Trophoblast cell (in vitro differentiated cells and primary cell): Measurements from ENCODE around the gene MPST.

Experiments used
- DNase-seq, 2 donors: peaks; one replicate each; pipeline ENCODE4 v3.0.0-alpha.2; 2016
- H2AFZ ChIP-seq: 2 replicates; pipeline ENCODE4 v1.6.1; 2013; ENCODE audit warnings: low read length, moderate library complexity, mild to moderate bottlenecking; ENCODE audit not compliant: insufficient read depth, poor library complexity
- H2AK5ac ChIP-seq: 2 replicates; pipeline ENCODE4 v1.6.1; 2013; ENCODE audit warnings: mild to moderate bottlenecking, low read length
- H2BK120ac ChIP-seq: 2 replicates; pipeline ENCODE4 v1.6.1; 2013; ENCODE audit warnings: low read length, mild to moderate bottlenecking, moderate library complexity; ENCODE audit not compliant: insufficient read depth, poor library complexity
- H2BK12ac ChIP-seq: 2 replicates; pipeline ENCODE4 v1.6.1; 2013; ENCODE audit warnings: mild to moderate bottlenecking, low read length, moderate library complexity
- H2BK5ac ChIP-seq: 2 replicates; pipeline ENCODE4 v1.6.1; 2013; ENCODE audit warnings: low read length, low read depth, moderate library complexity, mild to moderate bottlenecking; ENCODE audit not compliant: poor library complexity
- H3K14ac ChIP-seq: 2 replicates; pipeline ENCODE4 v1.6.1; 2013; ENCODE audit warnings: mild to moderate bottlenecking, low read length
- H3K18ac ChIP-seq: 2 replicates; pipeline ENCODE4 v1.6.1; 2013; ENCODE audit warnings: mild to moderate bottlenecking, low read length
- H3K23ac ChIP-seq: 2 replicates; pipeline ENCODE4 v1.6.1; 2013; ENCODE audit warnings: low read length
- H3K27ac ChIP-seq: 2 replicates; pipeline ENCODE4 v1.5.1; 2013; ENCODE audit warnings: low read depth, mild to moderate bottlenecking, inconsistent platforms, low read length, moderate library complexity
- H3K27me3 ChIP-seq: 2 replicates; pipeline ENCODE4 v1.6.1; 2013; ENCODE audit warnings: inconsistent platforms, mild to moderate bottlenecking, low read length, moderate library complexity; ENCODE audit not compliant: insufficient read depth
- H3K36me3 ChIP-seq, 2 experiments: 1 replicate in 1 of 2; 2 replicates in 1 of 2; pipeline ENCODE4 v1.6.1; 2013; ENCODE audit warnings: low read length in 2 of 2, mild to moderate bottlenecking in 2 of 2, moderate library complexity in 1 of 2; ENCODE audit not compliant: insufficient read depth in 2 of 2, control insufficient read depth in 1 of 2
- H3K4ac ChIP-seq: 2 replicates; pipeline ENCODE4 v1.6.1; 2013; ENCODE audit warnings: low read depth, mild to moderate bottlenecking, low read length, moderate library complexity
- H3K4me1 ChIP-seq, 2 experiments: 1 replicate in 1 of 2; 2 replicates in 1 of 2; pipeline ENCODE4 v1.6.1; 2013; ENCODE audit warnings: low read length in 2 of 2, mild to moderate bottlenecking in 2 of 2, moderate library complexity in 1 of 2; ENCODE audit not compliant: insufficient read depth in 2 of 2, control insufficient read depth in 1 of 2
- H3K4me2 ChIP-seq: 2 replicates; pipeline ENCODE4 v1.6.1; 2013; ENCODE audit warnings: inconsistent platforms, mild to moderate bottlenecking, low read length, moderate library complexity
- H3K4me3 ChIP-seq: 2 replicates; pipeline ENCODE4 v1.5.1; 2013; ENCODE audit warnings: mild to moderate bottlenecking, low read depth, low read length, inconsistent platforms
- H3K79me1 ChIP-seq: one replicate; pipeline ENCODE4 v1.6.1; 2013; ENCODE audit warnings: low read length
- H3K79me2 ChIP-seq: 2 replicates; pipeline ENCODE4 v1.6.1; 2013; ENCODE audit warnings: low read length, mild to moderate bottlenecking; ENCODE audit not compliant: control insufficient read depth, insufficient read depth, poor library complexity
- H3K9ac ChIP-seq: 2 replicates; pipeline ENCODE4 v1.6.1; 2013; ENCODE audit warnings: mild to moderate bottlenecking, low read length
- H3K9me3 ChIP-seq: 2 replicates; pipeline ENCODE4 v1.6.1; 2013; ENCODE audit warnings: low read depth, mild to moderate bottlenecking, control low read depth, inconsistent platforms, low read length; ENCODE audit not compliant: insufficient read depth
- H4K12ac ChIP-seq: 2 replicates; pipeline ENCODE4 v1.6.1; 2013; ENCODE audit warnings: low read depth, mild to moderate bottlenecking, low read length, moderate library complexity
- H4K8ac ChIP-seq: 2 replicates; pipeline ENCODE4 v1.6.1; 2013; ENCODE audit warnings: low read depth, mild to moderate bottlenecking, low read length, moderate library complexity
- H4K91ac ChIP-seq: one replicate; pipeline ENCODE4 v1.6.1; 2013; ENCODE audit warnings: low read depth, mild to moderate bottlenecking, low read length, moderate library complexity
- WGBS: extraction: QIAGEN DNeasy Blood & Tissue Kit; methylation state at CpG from one replicate; pipeline ENCODE4 v1.1.7; 2013; ENCODE audit warnings: missing lambda C conversion rate; ENCODE audit not compliant: insufficient read length, insufficient coverage; ENCODE audit errors: extremely low coverage; 5-methylcytosine and 5-hydroxymethylcytosine counted together

MPST gene

DNA sequence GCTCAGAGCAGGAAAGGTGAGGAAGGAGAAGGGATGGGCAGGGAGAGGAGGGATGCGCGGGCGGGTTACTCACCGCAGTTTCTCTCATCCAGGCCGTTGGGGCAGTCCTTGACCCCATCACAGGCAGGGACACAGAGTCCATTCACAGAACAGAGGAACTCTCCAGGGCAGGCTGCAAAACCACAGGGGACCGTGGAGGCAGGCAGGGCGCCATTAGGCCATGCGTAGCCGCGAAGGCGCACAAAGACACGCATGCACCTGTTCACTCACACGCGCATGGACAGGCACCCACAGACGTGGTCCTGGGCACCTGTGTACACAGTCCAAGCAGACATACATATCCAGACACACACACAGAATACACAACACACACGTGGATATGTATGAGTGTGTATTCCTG, 55.0 kb downstream of the MPST start:
- H3K27me3 ChIP-seq: peaks cover 3% of the 10 kb centered on the region
- no peak overlapping the region for H3K18ac ChIP-seq
- no peak overlapping the region for H3K4ac ChIP-seq
- peaks cover 3% of the 10 kb centered on the region for H3K9me3 ChIP-seq
- no peak overlapping the region for H3K9ac ChIP-seq
- H4K8ac ChIP-seq: no peak overlapping the region
- H2BK120ac ChIP-seq: no peak overlapping the region
- DNase-seq: no peak
- H2AK5ac ChIP-seq: no peak overlapping the region
- H3K23ac ChIP-seq: no peak overlapping the region
- no peak overlapping the region for H3K14ac ChIP-seq
- H3K36me3 ChIP-seq: no peaks in the 10 kb centered on the region
- WGBS: no CpG with 5 or more reads among the region's 16 CpGs
- no peak overlapping the region for H3K27ac ChIP-seq
- H3K79me1 ChIP-seq: no peaks in the 10 kb centered on the region
- no peak overlapping the region for H3K4me2 ChIP-seq
- H3K4me3 ChIP-seq: no peak overlapping the region
- H2BK12ac ChIP-seq: no peak overlapping the region
- H2AFZ ChIP-seq: no peak overlapping the region
- no peak overlapping the region for H2BK5ac ChIP-seq
- H4K91ac ChIP-seq: no peak overlapping the region
- no peaks in the 10 kb centered on the region for H3K79me2 ChIP-seq
- H4K12ac ChIP-seq: no peak overlapping the region
- H3K4me1 ChIP-seq: peaks cover 4 to 5% of the 10 kb centered on the region in 2 experiments

DNA sequence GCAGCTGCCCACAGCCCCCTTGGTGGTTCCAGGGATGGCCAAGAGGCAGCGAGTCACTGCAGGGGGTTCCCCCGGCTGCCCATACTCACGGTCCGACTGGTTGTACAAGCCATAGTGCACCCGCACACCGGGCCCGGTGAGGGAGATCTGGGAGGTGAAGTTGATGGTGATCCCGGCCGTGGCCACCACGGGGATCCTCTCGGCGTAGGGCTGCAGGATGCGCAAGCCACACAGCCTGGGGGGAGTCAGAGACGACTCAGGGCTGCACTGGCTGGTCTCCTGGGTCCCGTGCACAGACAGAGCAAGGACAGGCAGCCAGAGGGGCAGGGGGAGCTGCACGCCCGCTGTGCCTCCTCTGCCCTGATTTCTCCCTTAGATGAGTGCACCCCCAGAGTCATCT, 55.5 kb downstream of the MPST start:
- H4K12ac ChIP-seq: no peak overlapping the region
- peaks cover 2% of the 10 kb centered on the region for H3K79me1 ChIP-seq
- H3K18ac ChIP-seq: no peak overlapping the region
- DNase-seq: no peak
- no peak overlapping the region for H3K4me3 ChIP-seq
- H2BK120ac ChIP-seq: no peak overlapping the region
- H3K4me1 ChIP-seq: peaks cover 7 to 10% of the 10 kb centered on the region in 2 experiments
- H3K14ac ChIP-seq: no peak overlapping the region
- no peak overlapping the region for H2AK5ac ChIP-seq
- no peak overlapping the region for H3K23ac ChIP-seq
- H3K9me3 ChIP-seq: peaks cover 3% of the 10 kb centered on the region
- no peak overlapping the region for H4K91ac ChIP-seq
- no peak overlapping the region for H2BK5ac ChIP-seq
- no CpG with 5 or more reads among the region's 17 CpGs for WGBS
- no peaks in the 10 kb centered on the region for H3K27me3 ChIP-seq
- no peak overlapping the region for H3K9ac ChIP-seq
- H3K4me2 ChIP-seq: no peak overlapping the region
- H3K79me2 ChIP-seq: no peaks in the 10 kb centered on the region
- H2AFZ ChIP-seq: no peak overlapping the region
- no peak overlapping the region for H3K4ac ChIP-seq
- H4K8ac ChIP-seq: no peak overlapping the region
- no peak overlapping the region for H2BK12ac ChIP-seq
- no peaks in the 10 kb centered on the region for H3K36me3 ChIP-seq
- no peak overlapping the region for H3K27ac ChIP-seq

DNA sequence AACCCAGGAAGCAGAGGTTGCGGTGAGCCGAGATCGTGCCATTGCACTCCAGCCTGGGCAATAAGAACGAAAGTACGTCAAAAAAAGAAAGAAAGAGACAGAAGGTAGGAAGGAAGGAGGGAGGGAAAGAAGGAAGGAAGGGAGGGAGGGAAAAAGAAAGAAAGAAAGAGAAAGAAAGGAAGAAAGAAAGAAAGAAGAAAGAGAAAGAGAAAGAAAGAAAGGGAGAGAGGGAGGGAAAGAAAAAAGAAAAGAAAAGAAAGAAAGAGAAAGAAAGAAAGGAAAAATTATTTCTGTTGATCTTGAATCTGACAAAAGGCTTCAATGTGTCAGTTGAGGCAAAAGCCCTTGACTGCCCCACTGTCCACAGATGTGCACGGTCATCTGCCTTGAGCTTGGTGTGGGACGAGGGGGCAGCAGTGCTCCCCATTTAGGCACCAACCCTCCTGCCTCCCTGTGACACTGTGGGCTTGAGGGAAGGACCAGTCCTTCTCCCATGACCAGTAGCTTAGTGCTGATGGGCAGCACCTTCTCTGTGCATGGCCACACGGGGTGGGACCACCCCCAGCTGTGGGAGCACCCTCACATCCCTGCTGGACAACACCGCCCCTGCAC, 56.4 kb downstream of the MPST start:
- H3K18ac ChIP-seq: no peak overlapping the region
- H2AFZ ChIP-seq: no peak overlapping the region
- H2BK5ac ChIP-seq: no peak overlapping the region
- no peaks in the 10 kb centered on the region for H3K36me3 ChIP-seq
- H4K91ac ChIP-seq: no peak overlapping the region
- no peak overlapping the region for H4K12ac ChIP-seq
- H3K4ac ChIP-seq: no peak overlapping the region
- H3K79me1 ChIP-seq: peaks cover 2% of the 10 kb centered on the region
- peaks cover 8 to 11% of the 10 kb centered on the region in 2 experiments for H3K4me1 ChIP-seq
- no peak overlapping the region for H3K27ac ChIP-seq
- H3K9me3 ChIP-seq: peaks cover 3% of the 10 kb centered on the region
- no peak overlapping the region for H3K23ac ChIP-seq
- WGBS: no CpG with 5 or more reads among the region's 9 CpGs
- no peak for DNase-seq
- H2BK120ac ChIP-seq: no peak overlapping the region
- H3K9ac ChIP-seq: no peak overlapping the region
- no peak overlapping the region for H2AK5ac ChIP-seq
- no peak overlapping the region for H3K4me3 ChIP-seq
- no peak overlapping the region for H4K8ac ChIP-seq
- H2BK12ac ChIP-seq: no peak overlapping the region
- H3K79me2 ChIP-seq: no peaks in the 10 kb centered on the region
- no peak overlapping the region for H3K4me2 ChIP-seq
- H3K27me3 ChIP-seq: no peaks in the 10 kb centered on the region
- H3K14ac ChIP-seq: no peak overlapping the region

DNA sequence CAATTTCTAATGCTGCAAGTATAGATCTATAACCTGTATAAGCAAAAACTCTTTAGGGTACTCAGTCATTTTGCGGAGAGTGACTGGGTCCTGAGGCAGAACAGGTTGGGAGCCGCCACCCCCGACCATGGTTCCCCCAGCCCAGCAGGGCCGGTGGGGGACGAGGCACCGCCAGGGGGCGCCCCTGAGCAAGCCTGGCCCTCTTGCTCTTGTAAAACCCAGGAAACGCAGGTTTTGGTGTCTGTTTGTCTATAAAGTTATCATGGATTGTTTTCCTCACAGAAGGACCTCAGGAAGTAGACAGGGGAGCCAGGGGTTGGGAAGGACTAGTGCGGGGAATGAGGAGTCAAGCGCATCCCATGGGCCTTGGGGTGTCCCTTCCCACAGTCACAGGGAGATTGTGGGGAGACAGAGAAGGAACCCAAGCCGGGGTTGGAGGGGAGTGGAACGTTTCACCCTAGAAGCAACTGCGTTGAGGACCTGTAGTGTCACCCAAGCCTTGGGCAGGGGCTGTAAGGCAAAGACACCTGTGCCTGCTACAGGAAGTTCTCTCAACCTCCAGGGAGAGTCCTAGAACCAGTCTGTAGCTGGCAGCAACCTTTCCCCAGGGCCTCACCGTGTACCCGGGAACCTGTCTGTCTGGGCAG, 58.4 kb downstream of the MPST start:
- peak; percentile 61 to 76 for DNase-seq
- no CpG with 5 or more reads among the region's 15 CpGs for WGBS
- no peak overlapping the region for H3K4me2 ChIP-seq

More for the DNA sequence above, 58.4 kb downstream of the MPST start:
- H3K18ac ChIP-seq: peak overlapping the region; percentile 10
- H3K4me3 ChIP-seq: no peak overlapping the region
- no peak overlapping the region for H2BK5ac ChIP-seq
- H2BK120ac ChIP-seq: no peak overlapping the region
- no peak overlapping the region for H4K8ac ChIP-seq
- H3K14ac ChIP-seq: no peak overlapping the region
- peaks cover 2% of the 10 kb centered on the region for H3K79me1 ChIP-seq
- H4K91ac ChIP-seq: no peak overlapping the region
- H3K9ac ChIP-seq: no peak overlapping the region
- H3K27ac ChIP-seq: no peak overlapping the region
- no peak overlapping the region for H4K12ac ChIP-seq
- no peak overlapping the region for H3K23ac ChIP-seq
- H2BK12ac ChIP-seq: peak overlapping the region; percentile 8
- H3K4ac ChIP-seq: no peak overlapping the region
- H2AFZ ChIP-seq: no peak overlapping the region
- no peaks in the 10 kb centered on the region for H3K9me3 ChIP-seq
- no peak overlapping the region for H2AK5ac ChIP-seq
- H3K36me3 ChIP-seq: no peaks in the 10 kb centered on the region
- H3K27me3 ChIP-seq: no peaks in the 10 kb centered on the region
- peaks cover 8 to 11% of the 10 kb centered on the region in 2 experiments for H3K4me1 ChIP-seq
- no peaks in the 10 kb centered on the region for H3K79me2 ChIP-seq
